SK-N-SH treated with all-trans-retinoic acid at 6 μM for 48 hours (cell line): ENCODE results near the gene PRKCI.
"Not testable (repeated sequence)": the region's sequence is repeated elsewhere in the genome, so short reads cannot be mapped to it uniquely, and the experiment has no call there.

Experiments
- BACH2 ChIP-seq: fragments of 250-450 bp; sonication (Bioruptor Pico); IDR thresholded peaks from 2 replicates; pipeline ENCODE4 v1.9.0; 2021; ENCODE audit warnings: mild to moderate bottlenecking, borderline replicate concordance
- CREB5 ChIP-seq: fragments of 250-450 bp; sonication (Bioruptor Pico); IDR thresholded peaks from 2 replicates; pipeline ENCODE4 v1.5.1; 2020; ENCODE audit warnings: low read depth, mild to moderate bottlenecking, moderate library complexity
- CSDC2 ChIP-seq: fragments of 250-450 bp; sonication (Bioruptor Pico); IDR thresholded peaks from 2 replicates; pipeline ENCODE4 v1.5.0; 2020; ENCODE audit warnings: mild to moderate bottlenecking, moderate library complexity
- ESRRG ChIP-seq: fragments of 250-450 bp; sonication (Bioruptor Pico); IDR thresholded peaks from 2 replicates; pipeline ENCODE4 v1.6.1; 2021; ENCODE audit warnings: mild to moderate bottlenecking
- PATZ1 ChIP-seq: fragments of 250-450 bp; sonication (Bioruptor Pico); IDR thresholded peaks from 2 replicates; pipeline ENCODE4 v1.8.0; 2020; ENCODE audit warnings: mild to moderate bottlenecking, moderate library complexity, borderline replicate concordance
- TCF4 ChIP-seq: fragments of 250-450 bp; sonication (Bioruptor Pico); IDR thresholded peaks from 2 replicates; pipeline ENCODE4 v1.8.0; 2021; ENCODE audit warnings: mild to moderate bottlenecking, moderate library complexity, borderline replicate concordance
- TOX ChIP-seq: fragments of 250-450 bp; sonication (Bioruptor Pico); IDR thresholded peaks from 2 replicates; pipeline ENCODE4 v1.8.0; 2021; ENCODE audit warnings: mild to moderate bottlenecking, moderate library complexity, borderline replicate concordance
- TSHZ2 ChIP-seq: fragments of 250-450 bp; sonication (Bioruptor Pico); IDR thresholded peaks from 2 replicates; pipeline ENCODE4 v1.5.0; 2020; ENCODE audit warnings: mild to moderate bottlenecking, moderate library complexity
- ZFP3 ChIP-seq: fragments of 250-450 bp; sonication (Bioruptor Pico); IDR thresholded peaks from 2 replicates; pipeline ENCODE4 v1.5.0; 2020; ENCODE audit warnings: mild to moderate bottlenecking, moderate library complexity

GRCh38 chr3:170277311-170277710 lies 55.1 kb downstream of the PRKCI start:
- TF ChIP-seq TSHZ2 (CRISPR knock-in tag); PATZ1; ESRRG (CRISPR knock-in tag); TCF4; TOX; CSDC2 (CRISPR knock-in tag); CREB5 (CRISPR knock-in tag); ZFP3 (CRISPR knock-in tag); BACH2 (CRISPR knock-in tag): not testable (repeated sequence)
